Stimulated activated CD8-positive, alpha-beta memory T cell treated with anti-CD3 and anti-CD28 coated beads, Interleukin-2, amount 100 ng/mL, for 48 hours (primary cell): ENCODE results near the gene KCNQ1.

ENCODE experiments used
- DNase-seq, 2 donors: peaks; one replicate each; pipeline ENCODE4 v3.0.0-alpha.2; 2020; ENCODE audit warnings: low read depth in 2 of 2

Gene KCNQ1

DNA sequence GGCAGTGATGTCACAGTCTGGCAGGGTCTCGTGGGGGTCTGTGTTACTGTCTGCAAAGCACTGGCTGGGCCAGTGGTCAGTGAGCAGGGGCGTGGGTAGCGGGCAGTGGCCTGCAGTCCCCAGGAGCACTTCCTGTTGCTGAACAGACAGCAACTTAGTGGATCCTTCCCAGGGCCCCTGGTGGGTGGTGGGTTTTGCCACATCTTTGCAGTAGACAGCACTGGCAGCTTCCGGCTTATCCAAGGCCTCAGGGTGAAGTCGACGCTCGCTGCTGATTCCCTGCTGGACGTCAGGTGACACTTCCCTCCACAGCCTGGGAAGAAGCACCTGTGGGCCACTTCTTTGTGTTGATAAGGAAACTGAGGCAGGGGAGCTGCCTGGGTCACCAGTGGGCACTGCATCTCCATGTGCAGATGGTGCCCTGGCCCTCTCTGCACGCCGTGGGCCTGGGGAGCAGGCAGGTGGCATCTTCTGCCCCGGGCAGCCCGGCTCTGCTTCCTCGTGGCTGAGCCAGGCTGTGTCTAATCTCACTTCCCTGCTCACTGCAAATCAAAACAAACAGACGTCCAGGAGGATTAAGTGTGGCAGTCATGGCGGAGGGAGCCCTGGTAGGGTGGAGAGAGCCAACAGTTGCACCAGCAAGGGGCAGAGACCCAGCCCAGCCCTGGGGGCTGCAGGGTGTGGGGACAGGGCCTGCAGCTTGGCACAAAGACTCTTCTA lies 79.8 kb downstream of the KCNQ1 start:
- no peak for DNase-seq

DNA sequence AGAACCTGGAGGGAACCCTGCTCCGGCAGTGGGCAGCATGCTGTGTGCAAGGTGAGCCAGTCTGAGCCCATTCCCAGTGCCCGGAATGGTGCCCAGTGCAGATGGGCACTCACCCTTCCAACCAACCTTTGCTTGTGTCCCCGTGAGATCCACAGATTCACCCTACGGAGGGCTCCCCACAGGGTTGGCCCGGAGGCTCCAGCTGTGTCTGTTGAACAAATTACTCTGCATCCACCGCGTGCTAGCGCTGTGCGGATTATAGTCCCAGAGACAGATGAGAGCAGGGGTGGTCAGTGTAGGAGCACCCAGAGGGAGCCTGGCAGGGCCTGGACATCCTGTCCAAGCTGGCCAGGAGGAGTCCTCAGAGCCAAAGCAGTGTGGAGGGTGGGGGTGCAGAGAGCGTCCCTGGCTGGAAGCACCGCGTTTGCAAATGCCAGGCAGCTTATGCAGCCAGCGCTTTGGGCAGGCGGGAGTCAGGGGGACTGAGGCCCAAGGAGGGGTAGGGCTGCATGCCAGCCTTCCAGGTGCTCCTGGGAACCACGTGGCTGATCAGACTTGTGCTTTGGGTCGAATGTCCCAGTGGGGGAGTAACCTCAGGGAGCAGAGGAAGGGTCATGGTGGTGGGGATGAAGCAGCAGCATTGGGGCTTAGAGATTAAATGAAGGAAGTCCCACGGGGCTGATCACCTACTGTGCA lies 80.5 kb downstream of the KCNQ1 start:
- no peak for DNase-seq

DNA sequence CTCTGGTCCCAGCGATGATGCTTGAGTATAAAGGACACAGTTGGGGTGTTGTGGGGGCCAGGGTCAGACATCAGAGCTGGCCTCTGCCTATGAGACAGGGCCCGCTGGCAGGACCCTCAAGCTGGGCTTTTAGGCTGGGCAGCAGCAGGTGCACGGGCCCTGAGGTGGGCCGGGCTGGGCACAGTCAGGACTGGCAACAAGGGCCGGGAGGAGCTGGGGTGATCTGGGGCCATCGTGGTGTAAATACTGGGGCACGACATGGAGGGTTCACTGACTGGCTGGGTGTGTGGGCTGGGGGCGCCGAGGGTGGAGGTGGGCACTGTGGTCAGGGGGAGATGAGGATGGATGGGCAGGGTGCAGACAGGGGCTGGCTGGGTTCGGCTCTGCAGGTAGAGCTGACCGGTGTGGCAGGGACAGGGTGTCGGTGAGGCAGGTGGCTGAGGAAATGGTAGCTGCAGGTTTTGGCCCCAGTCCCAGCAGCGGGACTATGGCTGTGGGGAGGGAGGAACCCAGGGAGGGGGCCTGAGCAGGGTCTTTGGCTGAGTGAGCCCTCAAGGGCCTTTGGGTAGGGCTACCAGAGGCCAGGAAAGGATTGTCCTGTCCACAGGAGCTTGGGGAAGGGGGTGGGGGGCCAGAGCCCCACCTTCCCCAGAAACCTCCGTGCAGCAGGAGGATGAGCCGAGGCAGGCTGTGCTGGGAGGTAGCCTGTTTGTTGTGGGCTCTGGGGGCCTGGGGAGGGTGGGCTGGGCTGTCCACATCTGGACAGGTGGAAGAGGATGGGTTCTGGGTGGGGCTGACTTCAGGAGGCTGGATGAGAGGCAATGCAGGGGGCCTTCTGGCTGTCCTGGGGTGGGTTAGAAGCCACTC lies 81.4 kb downstream of the KCNQ1 start:
- no peak for DNase-seq

DNA sequence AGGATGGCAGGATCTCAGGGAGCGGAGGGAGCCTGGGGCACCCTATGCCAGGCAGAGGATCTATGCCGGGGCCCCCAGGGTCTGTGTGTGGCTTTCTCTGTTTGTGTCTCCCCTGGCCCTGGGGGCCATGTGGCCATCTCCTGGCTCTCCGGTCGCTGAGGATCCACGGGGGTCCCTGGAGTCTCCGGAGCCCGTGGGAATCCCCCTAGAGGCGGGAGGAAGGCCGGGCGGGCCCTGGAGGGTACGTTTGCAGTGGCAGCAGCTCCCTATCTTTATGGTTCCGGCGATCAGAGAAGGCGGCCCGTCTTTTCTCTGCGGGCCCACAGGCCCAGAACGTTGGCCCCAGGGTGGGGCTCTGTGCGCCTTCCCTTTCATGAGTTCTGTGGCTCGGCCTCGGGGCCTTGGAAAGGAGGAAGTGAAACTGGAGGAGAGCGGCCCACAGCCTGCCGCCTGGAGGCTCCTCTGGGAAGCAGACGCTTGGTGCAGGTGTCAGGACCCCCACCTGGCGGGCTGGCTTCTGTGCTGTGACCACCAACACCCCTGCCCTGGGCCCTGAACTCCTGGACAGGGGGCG lies 82.1 kb downstream of the KCNQ1 start:
- no peak for DNase-seq

DNA sequence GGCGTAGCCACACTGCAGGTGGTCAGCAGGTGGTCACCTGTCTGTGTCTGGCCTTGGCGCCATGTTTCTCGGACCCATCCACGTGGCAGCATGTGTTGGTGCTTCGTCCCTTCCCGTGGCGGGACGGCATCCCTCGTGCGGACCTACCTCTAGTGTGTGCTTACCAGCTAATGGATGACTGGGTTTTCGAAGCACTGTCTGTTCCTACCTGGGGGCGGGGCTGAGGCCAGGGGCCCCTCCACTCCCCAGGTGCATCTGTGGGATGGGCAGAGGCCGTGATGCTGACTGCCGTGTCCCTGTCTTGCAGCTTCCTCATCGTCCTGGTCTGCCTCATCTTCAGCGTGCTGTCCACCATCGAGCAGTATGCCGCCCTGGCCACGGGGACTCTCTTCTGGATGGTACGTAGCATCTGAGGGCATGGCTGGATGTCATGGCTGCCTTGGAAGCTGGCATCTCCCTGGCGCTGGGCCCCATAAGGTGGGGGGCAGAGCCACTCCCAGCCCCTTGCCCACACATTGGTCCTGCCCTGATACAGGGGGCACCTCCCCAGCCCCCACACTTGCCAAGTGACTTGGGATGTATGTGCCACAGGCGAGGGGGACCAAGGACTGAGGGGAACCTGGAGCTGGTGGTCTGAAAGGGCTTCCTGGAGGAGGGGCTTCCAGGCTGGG lies 82.9 kb downstream of the KCNQ1 start:
- DNase-seq = no peak

DNA sequence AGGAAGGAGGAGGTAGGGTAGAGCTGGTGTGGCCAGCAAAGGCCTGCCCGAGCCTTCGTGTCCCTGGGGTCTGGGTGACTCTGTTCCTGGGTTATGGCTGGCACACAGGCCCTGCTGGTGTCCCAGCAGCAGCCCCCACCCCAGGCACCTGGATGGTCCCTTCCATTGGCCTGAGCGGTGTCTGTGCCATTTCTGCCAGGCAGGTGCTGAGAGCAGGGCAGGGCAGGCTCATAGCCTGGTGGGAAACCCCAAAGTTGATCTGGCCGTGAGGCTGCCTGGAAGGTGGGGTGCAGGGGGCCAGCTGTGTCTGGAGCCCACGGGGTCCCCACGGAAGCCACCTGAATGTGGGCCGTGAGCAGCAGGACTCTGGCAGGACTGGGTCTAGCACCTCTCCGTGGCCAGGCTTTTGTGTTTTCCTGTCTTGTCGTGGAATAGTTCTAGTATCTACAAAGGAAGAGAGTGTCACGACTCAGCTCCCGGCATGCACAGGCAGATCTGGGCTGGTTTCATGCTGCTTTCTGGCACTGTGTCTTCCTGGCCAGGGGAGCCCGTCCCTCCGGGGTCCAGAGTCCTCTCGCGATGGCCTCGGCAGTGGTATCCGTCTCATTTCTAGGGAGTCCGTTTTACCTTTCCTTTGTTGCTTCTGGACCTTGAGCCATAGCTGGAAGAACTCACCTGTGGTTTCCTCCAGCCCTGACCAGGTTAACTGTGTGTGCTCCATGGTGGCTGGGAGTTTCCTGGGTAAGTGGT lies 83.7 kb downstream of the KCNQ1 start:
- no peak for DNase-seq

DNA sequence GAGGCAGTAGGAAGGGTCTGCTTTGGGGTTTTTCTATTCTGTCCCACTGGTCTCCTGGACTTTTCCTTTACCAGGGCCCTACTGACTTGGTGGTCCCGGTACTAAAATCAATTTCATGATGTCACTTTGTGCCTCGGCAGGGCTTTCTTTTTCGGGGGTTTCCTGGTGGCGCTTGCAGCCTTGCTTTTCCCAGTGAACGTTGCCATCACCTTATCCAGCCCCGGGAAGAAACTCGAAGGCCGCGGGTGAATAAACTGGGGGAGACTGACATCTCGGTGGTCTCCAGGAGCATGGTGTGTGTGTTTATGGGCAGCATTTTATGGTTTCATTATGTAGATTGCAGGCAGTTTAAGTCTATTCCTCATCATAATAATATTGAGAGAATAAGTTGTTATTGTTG lies 84.4 kb downstream of the KCNQ1 start:
- no peak for DNase-seq

DNA sequence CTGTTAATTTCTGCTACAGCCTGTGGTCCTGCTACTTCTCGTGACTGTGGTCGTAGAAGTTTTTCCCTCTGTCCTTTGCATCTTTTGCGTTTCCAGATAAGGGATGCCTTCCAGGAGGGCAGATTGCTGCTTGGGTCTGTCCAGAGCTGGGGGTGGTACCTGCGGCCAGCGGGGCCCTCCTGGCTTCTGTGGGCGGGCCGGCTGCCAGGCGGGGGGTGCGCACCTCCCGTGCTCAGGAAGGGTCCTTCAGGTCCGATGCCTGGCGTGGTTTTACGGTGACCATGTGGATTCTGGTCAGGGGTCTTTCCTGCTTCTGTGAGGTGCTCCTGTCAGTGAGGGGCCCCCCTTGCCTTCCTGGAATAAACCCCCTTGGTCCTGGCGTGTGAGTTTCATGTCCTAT lies 84.8 kb downstream of the KCNQ1 start:
- no peak for DNase-seq

DNA sequence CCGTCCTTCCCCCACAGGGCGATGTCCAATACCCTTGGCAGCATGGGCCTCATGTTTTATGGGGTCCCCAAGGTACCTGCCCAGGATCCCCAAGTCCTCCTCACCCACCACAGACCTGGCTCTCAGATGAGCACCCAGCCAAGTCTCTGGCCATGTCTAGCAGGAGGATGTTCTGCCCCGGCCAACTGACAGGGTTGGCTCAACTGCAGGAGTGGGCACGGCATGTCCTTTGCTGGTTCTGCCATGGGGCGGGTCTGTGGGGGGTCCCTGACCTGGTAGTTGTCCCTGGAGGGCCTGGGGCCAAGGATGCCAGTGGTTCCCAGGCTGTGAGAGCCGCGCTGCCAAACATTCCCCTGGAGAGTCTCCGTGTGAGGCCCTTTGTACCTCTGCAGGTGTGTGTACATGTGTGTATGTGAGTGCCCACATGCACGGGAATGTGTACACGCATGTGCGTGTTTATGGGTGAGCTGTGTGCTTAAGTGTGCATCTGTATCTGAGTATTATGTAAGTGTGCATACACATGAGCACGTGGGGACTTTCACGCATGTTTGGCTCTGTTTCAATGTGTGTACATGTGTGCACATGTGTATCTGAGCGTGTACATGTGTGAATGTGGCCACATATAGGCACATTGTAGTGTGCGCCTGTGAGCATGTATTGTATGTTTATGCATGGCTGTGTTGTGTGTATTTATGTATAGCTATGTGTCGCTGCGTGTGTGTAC lies 85.5 kb downstream of the KCNQ1 start:
- DNase-seq = no peak

DNA sequence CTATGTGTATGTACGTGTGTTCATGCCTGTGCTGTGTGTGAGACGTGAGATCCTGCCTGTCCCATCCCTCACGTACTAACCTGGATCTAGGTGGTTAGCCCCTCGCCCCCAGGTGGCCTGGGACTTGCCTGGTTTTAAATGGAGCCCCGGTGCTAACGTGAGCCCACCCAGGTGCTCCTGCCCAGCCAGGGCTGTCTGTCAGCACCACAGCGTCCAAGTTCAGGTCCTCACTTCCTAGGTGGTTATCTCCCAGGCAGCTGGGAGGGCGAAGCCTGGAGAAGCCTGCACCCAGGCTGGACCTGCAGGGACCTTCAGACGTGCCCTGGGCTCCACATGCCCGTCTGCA lies 86.0 kb downstream of the KCNQ1 start:
- no peak for DNase-seq

DNA sequence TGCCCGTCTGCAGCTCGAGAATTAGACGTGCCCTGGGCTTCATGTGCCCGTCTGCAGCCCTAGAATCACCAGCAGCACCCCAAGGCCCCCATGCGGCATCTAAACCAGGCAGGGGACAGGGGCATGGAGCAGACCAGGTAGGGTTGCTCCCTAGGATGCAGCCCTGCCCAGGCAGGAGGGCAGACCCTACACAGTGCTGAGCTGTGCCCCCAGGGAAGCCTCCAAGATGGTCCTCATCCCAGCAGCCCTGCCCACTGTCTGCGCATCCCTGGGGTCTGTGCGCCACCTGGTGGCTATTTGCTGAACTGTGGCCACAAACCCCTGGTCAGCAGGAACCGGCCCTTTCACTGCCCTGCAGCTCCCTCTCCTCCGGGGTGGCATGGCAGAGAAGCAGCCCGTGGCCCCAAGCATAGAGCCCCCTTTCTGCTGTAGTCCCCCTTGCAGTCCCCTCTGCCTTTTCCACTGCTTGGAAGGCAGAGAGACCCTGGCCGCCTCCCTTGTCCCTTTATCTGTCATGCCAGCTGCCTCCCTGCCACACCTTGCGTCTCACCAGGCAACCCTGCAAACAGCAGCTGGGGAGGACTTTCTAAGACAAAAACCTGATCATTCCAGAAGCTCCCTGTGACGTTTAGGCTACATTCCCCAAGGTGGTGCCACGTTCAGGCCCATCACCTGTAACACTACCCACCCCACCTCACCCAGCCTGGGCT lies 86.6 kb downstream of the KCNQ1 start:
- DNase-seq = peak; percentile 51 to 55

DNA sequence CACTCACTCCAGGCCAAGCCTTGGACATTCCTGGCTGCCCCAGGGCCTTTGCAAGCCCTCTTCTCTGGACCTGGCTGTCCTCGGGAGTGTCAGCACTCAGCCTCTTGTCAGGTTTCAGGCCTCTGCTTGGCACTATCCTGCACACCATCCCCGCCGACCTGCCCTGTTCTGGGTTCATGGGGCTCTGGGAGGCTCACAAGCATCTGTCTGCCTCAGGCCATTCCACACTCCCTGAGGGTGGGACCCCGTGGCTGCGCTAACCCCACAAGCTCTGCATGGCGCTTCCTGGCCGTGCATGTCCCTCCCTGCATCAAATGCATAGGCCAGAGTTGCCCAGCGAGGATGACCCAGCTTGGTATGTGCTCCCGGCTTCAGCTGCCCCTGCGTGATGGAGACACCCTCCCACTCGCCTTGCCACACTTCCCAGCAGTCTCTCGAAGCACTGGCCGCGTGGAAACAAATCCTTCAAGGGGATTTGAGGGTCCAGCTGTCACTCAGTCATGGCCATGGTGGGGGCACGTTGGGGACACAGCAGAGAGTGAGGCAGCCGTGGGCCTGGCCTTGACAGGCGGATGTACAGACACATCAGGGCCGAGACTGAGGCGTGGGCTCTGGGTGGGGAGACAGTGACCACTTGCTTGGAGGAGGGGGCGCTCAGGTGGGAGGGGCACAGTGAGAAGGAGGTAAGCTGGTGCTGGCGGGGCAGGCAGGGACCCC lies 87.3 kb downstream of the KCNQ1 start:
- no peak for DNase-seq

DNA sequence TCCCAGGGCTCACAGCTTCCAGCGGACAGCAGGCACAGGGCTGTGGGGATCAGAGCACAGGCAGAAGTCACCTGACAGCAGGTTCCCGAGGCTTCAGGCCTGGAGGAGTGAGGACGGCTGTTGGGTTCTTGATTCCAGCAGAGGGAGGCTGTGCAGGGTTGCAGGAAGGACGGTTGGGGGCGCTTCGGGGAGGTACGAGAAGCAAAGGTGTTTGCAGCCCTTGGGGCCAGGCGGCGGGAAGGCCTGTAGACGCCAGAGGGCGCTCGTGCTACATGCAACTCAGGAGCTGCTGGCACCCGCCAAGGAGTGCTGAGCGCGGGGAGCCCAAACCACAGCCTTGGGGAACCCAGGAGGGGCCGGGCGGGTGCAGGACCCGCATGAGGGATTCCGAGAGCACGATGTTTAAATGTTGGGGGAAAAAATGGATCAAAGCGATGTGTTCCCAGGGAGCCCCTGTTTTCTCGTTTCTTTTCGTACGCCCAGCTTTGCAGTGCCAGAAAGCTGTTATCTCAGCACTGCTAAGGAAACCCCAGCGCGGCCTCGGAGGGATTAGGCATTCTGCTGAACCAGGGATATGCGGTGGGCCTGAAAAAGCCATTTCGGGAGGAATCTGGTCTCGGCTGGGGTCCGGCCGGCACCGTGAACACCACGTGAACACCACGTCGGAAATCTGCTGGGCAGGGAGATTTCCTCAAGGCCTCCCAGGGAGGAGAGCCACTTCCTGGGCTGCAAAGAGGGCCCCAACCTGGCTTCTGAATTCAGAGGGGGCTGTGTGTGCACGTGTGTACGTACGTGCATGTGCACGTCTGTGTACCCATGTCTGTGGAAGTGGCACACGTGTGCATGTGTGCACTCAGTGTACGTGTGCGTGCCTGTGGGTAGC lies 88.1 kb downstream of the KCNQ1 start:
- DNase-seq = peak; percentile 86 to 91

DNA sequence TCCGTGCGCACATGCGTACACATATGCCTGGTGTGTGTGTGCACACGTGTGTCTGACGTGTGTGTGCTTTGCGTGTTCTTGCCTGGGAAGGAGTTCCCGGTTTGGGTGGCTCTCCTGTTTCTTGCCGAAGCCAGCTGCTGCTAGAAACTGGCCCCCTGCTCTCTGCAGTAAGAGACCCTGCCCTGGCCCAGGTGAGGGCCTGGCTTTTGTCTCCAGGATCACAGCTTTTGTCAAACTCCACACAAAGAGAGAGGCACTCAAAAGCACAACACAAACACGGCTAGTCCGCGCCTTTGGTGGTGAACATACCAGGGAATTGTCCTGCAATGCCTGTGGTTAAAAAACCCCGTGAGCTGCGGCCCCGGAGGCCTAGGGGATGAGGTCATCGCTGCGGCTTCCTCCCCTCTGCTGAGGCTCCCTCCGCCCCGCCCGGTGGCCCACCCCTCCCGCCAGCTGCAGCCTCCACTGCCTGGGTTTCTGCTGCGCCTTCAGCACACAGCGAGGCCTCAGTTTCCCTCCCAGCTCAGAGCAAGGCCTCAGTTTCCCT lies 88.9 kb downstream of the KCNQ1 start:
- peak; percentile 31 to 43 for DNase-seq

DNA sequence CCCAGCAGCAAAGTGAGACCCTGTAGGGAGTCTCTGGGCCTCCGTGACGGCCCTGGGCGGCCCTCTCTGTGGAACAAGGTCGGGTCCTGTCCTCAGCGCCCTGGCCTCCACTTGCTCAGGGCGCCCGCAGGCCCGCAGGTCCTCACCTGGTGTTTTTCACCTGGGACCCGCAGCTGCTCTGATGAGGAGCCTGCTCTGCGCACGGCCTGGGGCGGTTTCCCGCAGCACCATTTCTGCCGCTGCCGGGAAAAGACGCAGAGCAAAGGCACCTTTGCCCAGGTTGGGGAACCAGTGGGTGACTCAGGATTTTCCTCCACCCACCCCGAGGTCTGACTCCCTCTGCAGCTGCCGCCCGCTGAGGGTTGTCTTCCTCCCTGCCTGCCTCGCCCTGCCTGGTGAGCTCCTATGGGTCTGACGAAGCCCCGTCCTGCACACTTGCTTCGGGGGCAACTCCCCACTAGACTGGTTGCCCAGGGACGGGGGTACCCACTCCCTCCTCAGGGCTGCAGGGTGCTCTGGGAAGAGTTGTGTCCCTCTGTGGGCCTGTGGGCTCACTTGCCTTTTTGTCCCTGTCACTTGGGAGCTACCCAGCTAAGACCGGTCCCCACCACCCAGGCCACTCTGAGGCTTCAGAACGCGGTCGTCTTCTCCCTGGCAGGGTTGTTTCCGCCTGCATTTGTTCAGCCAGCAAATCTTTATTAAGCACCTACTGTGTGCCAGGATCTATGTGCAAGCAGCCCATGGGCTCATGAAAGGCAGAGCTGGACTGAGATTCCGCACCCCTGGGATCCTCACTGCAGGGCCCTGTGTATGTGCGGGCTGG lies 89.5 kb downstream of the KCNQ1 start:
- DNase-seq = no peak

DNA sequence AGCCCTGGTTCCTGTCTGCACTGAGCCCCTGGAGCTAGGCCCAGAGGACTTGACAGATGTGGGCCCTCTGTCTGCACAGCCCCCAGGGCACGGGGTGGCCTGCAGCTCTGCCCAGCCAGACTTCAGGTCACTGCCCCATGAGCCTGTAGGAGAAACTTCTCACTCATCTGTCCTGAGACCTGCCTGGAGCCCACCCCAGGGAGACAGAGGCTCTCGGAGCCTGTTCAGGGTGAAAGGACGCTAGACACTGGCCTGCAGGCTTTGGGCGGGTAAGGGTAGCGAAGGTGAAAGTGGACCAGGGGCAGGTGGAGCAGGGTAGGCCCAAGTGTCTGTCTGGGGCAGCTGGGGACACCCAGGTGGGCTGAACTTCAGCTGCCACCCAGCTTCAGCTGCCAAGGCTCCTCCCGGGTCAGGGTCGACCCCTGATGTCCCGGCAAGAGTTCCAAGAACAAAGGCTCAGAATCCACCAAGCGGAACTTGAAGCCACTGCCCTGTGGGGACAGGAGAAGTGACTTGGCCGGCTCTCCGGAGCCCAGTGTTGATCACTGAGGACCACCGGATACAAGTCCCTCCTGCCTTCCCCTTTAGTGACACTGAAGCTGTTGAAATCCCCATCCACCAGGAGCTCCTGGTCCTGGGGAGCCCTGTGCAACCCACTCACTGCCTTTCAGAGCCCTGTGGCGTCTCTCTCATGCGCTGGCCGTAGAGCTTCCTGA lies 90.3 kb downstream of the KCNQ1 start:
- no peak for DNase-seq
